Thymus (tissue), 11 donors: ENCODE results near the gene GPC6. TPM values are rescaled to one million over a fixed set of nuclear protein-coding genes. Genes with fewer than 3 reads are reported as not detected.

ENCODE experiments used
- DNase-seq, 9 donors: peaks; one replicate each; pipeline ENCODE4 v3.0.0-alpha.2; 2013; ENCODE audit warnings: low spot score in 9 of 9, low read depth in 6 of 9, missing footprints in 1 of 9
- H3K27ac ChIP-seq, 2 donors: one replicate each; pipeline ENCODE4 v1.5.1; 2013; ENCODE audit warnings: control low read depth in 1 of 2, low read depth in 1 of 2, low read length in 1 of 2, mild to moderate bottlenecking in 1 of 2, moderate library complexity in 1 of 2
- H3K27me3 ChIP-seq, 2 donors: one replicate each; pipeline ENCODE4 v1.5.1; 2013; ENCODE audit warnings: low read length in 1 of 2; ENCODE audit not compliant: control insufficient read depth in 2 of 2, insufficient read depth in 1 of 2
- H3K36me3 ChIP-seq, 2 donors: one replicate each; pipeline ENCODE4 v1.5.1; 2013; ENCODE audit warnings: low read length in 1 of 2, mild to moderate bottlenecking in 1 of 2, moderate library complexity in 1 of 2; ENCODE audit not compliant: control insufficient read depth in 2 of 2, insufficient read depth in 2 of 2
- H3K4me1 ChIP-seq, 2 donors: one replicate each; pipeline ENCODE4 v1.5.1; 2013; ENCODE audit warnings: low read length in 2 of 2; ENCODE audit not compliant: control insufficient read depth in 2 of 2, insufficient read depth in 2 of 2
- H3K4me3 ChIP-seq, 2 donors: one replicate each; pipeline ENCODE4 v1.5.1; 2013; ENCODE audit warnings: low read length in 2 of 2, control low read depth in 1 of 2, mild to moderate bottlenecking in 1 of 2
- H3K9me3 ChIP-seq, 2 donors: one replicate each; pipeline ENCODE4 v1.5.1; 2013; ENCODE audit warnings: low read length in 1 of 2, mild to moderate bottlenecking in 1 of 2; ENCODE audit not compliant: control insufficient read depth in 2 of 2, insufficient read depth in 1 of 2
- WGBS: extraction: QIAGEN DNeasy Blood & Tissue Kit; methylation state at CpG from one replicate; pipeline ENCODE4 v1.1.7; 2013; 5-methylcytosine and 5-hydroxymethylcytosine counted together
- polyA plus RNA-seq: library from polyadenylated mRNA; stranded (reverse); fragments of 200-250 nt; gene quantifications from one replicate; pipeline ENCODE4 v1.2.3, GENCODE V29; 2013
- total RNA-seq: library from RNA; stranded (reverse); fragments of 120-200 nt; gene quantifications from one replicate; pipeline ENCODE4 v1.2.4, GENCODE V29; 2013
- donor health status: healthy.

The GPC6 gene
- total and polyA plus RNA-seq, 2 donors = 1.1 to 6.9 TPM

DNA sequence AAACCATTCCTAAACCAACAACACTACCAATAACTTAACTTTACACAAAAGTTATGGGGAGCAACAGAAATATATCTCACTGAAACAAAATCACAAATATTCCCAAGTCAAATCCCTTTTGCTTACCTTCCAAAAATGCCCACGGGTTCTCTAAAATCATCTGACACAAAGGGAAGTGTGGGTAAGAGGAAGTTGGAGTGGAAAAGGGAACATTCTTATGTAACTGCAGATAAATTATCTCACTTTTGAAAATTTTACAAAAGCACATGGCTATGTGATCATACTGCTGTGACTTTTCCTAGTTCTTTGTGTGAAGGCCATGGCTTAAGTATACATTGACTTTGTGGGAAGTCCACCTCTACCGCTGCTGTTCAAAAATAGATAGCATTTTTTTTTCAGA, 350.5 kb downstream of the GPC6 start:
- Histone ChIP-seq H3K36me3 (no peaks in the 10 kb centered on the region), H3K27me3 (no peaks in the 10 kb centered on the region), H3K4me1 (no peaks in the 10 kb centered on the region), H3K4me3 (no peak overlapping the region), H3K9me3 (no peaks in the 10 kb centered on the region), H3K27ac (no peak overlapping the region)
- no peak for DNase-seq
- WGBS = 34% methylated on average over 2 of the region's 2 CpGs

DNA sequence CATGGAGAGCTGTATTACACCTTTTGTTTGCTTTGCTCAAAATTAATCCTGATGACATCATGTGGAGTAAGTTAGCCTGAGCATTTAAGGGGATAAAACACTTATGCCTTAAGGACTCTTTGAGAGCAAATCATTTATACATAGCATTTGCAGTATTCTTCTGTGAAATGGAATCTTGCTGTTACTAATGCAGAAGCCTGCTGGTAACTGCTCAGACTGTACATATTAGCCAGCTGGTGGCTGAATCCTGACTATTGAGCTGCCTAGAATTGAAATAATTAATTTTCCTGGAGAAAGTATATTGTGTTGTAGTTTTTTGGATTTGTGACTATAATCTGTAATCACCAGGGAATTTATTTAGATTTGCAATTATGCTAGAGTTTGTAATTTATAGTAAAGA, 363.2 kb downstream of the GPC6 start:
- DNase-seq = no peak
- H3K4me1 ChIP-seq = no peaks in the 10 kb centered on the region
- H3K36me3 ChIP-seq = no peaks in the 10 kb centered on the region
- no peak overlapping the region for H3K27ac ChIP-seq
- no peak overlapping the region for H3K4me3 ChIP-seq
- H3K27me3 ChIP-seq = no peaks in the 10 kb centered on the region
- H3K9me3 ChIP-seq = no peaks in the 10 kb centered on the region

DNA sequence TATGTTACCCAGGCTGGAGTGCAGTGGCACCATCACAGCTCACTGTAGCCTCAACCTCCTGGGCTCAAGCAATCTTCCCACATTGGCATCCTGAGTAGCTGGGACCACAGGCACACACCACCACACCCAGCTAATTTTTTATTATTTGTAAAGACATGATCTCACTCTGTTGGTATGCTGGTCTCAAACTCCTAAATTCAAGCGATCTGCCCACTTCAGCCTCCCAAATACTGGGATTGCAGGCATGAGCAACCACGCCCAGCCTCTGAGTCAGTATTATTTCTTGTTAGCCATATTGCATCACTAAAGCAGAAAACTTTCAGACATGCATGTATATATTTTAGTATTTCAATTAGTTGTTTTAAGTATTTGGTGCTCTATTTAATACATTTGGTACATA, 376.4 kb downstream of the GPC6 start:
- Histone ChIP-seq H3K27me3 (no peaks in the 10 kb centered on the region), H3K36me3 (no peaks in the 10 kb centered on the region), H3K9me3 (no peaks in the 10 kb centered on the region), H3K27ac (no peak overlapping the region), H3K4me1 (no peaks in the 10 kb centered on the region), H3K4me3 (no peak overlapping the region)
- 96% methylated on average over 2 of the region's 2 CpGs for WGBS
- no peak for DNase-seq

DNA sequence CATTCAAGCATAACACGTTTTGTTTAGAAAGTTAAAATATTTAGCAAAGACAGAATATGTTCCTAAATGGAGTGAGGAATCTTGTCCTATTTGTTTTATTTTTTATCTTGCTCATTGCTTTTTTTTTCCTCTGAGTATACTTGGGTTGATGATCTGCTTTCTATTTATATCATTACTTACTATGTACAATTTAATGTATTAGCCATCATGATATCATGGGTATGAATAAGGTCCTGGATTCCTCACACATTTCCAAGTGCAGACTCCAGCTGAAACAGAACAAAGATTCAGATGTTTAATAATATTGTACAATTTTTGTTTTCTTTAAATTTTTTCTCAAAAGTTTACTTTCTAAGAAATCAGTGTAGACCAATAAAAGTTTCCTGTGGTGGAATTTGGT, 388.2 kb downstream of the GPC6 start:
- WGBS = 91% methylated on average over 1 of the region's 1 CpG
- DNase-seq = no peak
- no peak overlapping the region for H3K4me3 ChIP-seq

DNA sequence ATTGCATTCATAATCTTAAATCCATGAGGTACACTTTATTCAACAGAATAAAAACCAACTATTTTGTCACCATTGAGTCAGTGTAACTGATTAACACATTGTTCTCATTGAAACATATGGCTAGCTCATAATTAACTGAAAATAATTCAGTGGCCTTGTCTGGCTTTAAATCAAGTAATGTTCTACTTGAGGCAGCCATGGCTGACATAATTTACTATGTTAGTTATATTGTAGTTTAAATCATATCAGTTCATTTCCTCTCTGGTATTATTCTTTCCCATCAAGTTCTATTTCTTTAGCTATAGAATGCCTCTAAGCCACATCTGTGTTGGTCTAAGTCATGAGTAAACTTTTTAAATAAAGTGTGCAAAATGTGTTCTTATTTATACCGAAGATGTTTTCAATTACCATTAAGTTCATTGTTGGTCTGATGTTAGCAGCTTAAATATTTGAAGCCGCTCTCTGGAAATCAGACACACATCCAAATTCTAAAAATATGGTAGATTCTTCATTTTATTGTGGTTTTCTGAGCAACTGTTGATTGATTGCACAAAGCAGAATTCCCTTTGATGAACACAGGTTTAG, 393.7 kb downstream of the GPC6 start:
- no peaks in the 10 kb centered on the region for H3K36me3 ChIP-seq
- no peak for DNase-seq
- WGBS = 66% methylated on average over 2 of the region's 2 CpGs
- no peaks in the 10 kb centered on the region for H3K9me3 ChIP-seq
- H3K27ac ChIP-seq = no peak overlapping the region
- H3K27me3 ChIP-seq = no peaks in the 10 kb centered on the region
- no peak overlapping the region for H3K4me3 ChIP-seq
- no peaks in the 10 kb centered on the region for H3K4me1 ChIP-seq

More for the DNA sequence above, 388.2 kb downstream of the GPC6 start:
- no peak overlapping the region for H3K27ac ChIP-seq
- no peaks in the 10 kb centered on the region for H3K36me3 ChIP-seq
- no peaks in the 10 kb centered on the region for H3K27me3 ChIP-seq
- no peaks in the 10 kb centered on the region for H3K9me3 ChIP-seq
- no peaks in the 10 kb centered on the region for H3K4me1 ChIP-seq

DNA sequence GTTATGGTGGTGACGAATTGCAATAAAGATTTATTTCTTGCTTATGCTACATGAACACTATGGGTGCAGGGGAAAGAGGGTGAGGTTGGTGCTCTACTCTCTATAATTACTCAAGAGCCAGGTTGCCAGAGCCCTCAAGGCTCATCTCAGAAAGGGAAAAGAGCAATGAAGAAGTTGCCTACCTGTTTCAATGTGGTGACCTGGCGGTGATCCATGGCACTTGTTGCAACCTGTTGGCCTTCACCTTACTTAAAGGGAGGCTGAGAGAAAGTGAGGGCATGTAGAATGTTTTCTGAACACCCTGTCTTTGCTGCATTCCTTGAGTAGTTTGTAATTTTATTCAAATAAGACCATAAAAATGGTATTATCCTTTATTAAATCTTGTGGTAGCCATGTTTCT, 394.4 kb downstream of the GPC6 start:
- no peak overlapping the region for H3K27ac ChIP-seq
- no peak overlapping the region for H3K4me3 ChIP-seq
- WGBS = 96% methylated on average over 2 of the region's 2 CpGs
- no peaks in the 10 kb centered on the region for H3K4me1 ChIP-seq
- H3K36me3 ChIP-seq = no peaks in the 10 kb centered on the region
- DNase-seq = no peak
- no peaks in the 10 kb centered on the region for H3K9me3 ChIP-seq
- no peaks in the 10 kb centered on the region for H3K27me3 ChIP-seq

DNA sequence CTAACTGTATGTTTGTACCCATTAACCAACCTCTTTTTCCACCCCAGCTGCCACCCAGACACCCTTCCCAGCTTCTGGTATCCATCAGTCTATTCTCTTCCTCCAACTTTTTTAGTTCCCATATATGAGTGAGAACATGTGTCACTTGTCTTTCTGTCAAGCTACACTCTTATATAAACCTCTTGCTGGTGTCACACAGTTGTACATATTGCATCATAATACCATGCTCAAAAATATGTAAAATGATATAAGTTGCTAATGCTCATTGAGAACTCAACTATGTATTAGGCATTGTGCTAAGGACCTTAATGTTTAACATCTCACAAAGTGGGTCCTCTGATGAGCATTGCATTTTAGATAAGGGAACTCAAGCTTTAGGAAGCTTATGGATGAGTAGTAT, 395.4 kb downstream of the GPC6 start:
- Histone ChIP-seq H3K9me3 (no peaks in the 10 kb centered on the region), H3K4me1 (no peaks in the 10 kb centered on the region), H3K27me3 (no peaks in the 10 kb centered on the region), H3K36me3 (no peaks in the 10 kb centered on the region), H3K27ac (no peak overlapping the region), H3K4me3 (no peak overlapping the region)
- DNase-seq = no peak

DNA sequence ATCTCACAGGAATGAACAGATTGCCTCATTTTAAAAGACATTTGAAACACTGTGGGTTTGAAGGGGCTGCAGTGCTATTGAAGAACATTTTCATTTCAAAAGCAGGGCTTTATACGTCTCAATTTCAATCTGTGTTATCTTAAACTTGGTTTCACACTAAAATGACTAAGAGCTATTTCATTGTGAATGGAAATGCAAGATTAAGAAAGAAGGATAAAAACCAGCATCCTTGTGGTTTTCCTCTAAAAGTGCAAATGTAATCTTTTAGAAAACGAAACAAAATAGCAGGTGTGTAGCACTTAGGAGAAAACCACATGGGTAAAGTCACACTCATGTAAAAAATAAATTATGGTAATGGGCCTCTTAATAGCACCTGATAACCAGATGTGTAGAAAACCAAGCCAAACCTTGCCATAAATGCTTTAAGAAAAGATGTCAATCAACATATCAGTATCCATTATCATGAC, 397.7 kb downstream of the GPC6 start:
- Histone ChIP-seq H3K27me3 (no peaks in the 10 kb centered on the region), H3K4me3 (no peak overlapping the region), H3K9me3 (no peaks in the 10 kb centered on the region), H3K27ac (no peak overlapping the region), H3K4me1 (no peaks in the 10 kb centered on the region), H3K36me3 (no peaks in the 10 kb centered on the region)
- WGBS = 0% methylated on average over 2 of the region's 2 CpGs
- no peak for DNase-seq

DNA sequence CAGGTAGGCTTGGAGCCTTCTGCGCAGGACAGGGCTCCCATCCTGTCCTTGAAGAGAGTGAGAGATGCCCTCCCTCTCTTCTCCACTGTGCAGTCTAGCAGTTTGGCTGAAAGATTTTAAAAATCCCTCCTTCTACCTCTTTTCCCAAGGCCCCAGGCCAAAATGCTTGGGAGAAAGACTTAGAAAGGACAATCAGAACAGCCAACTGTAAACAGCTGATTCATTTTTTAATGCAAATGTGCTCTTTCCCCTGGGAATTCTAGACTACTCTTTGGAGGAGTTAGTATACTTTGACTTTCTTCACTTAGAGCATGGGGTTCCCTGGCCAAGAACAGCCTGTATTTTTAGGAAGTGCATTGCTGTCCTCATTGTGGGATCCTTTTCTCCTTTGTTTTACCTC, 398.9 kb downstream of the GPC6 start:
- DNase-seq = no peak
- WGBS = 100% methylated on average over 1 of the region's 1 CpG
- no peaks in the 10 kb centered on the region for H3K27me3 ChIP-seq

More for the DNA sequence above, 398.9 kb downstream of the GPC6 start:
- no peaks in the 10 kb centered on the region for H3K4me1 ChIP-seq
- H3K36me3 ChIP-seq = no peaks in the 10 kb centered on the region
- no peak overlapping the region for H3K4me3 ChIP-seq
- no peaks in the 10 kb centered on the region for H3K9me3 ChIP-seq
- no peak overlapping the region for H3K27ac ChIP-seq
